Kidney (tissue), 14 donors: ENCODE results near the gene SBK3. TPM values are rescaled to one million over a fixed set of nuclear protein-coding genes. Genes with fewer than 3 reads are reported as not detected.

Experiments used
- DNase-seq, 5 donors: peaks; one replicate each; pipeline ENCODE4 v3.0.0-alpha.2; 2013 to 2020
- FAIRE-seq: peaks from 2 replicates; lab custom pipeline; 2012; peaks lifted over from hg19 to GRCh38; lab: Jason Lieb, UNC
- H3K27ac ChIP-seq, 2 donors: one replicate each; pipeline ENCODE4 v1.7.0; 2013; ENCODE audit warnings: low read depth in 2 of 2, low read length in 2 of 2, inconsistent platforms in 1 of 2
- H3K27me3 ChIP-seq: one replicate; pipeline ENCODE4 v1.7.1; 2013; ENCODE audit warnings: low read length, inconsistent platforms; ENCODE audit not compliant: control insufficient read depth, insufficient read depth
- H3K36me3 ChIP-seq, 3 donors: one replicate each; pipeline versions ENCODE4 v1.7.0 to v1.7.1; 2013; ENCODE audit warnings: low read length in 3 of 3, control low read depth in 1 of 3, inconsistent platforms in 1 of 3; ENCODE audit not compliant: insufficient read depth in 3 of 3, control insufficient read depth in 2 of 3
- H3K4me1 ChIP-seq, 3 donors: one replicate each; pipeline versions ENCODE4 v1.7.0 to v1.7.1; 2013; ENCODE audit warnings: low read length in 3 of 3, inconsistent platforms in 1 of 3, low read depth in 1 of 3; ENCODE audit not compliant: control insufficient read depth in 2 of 3, insufficient read depth in 2 of 3
- H3K4me3 ChIP-seq, 3 donors: one replicate each; pipeline versions ENCODE4 v1.7.0 to v1.8.1; 2013; ENCODE audit warnings: low read length in 3 of 3, control low read depth in 1 of 3, inconsistent platforms in 1 of 3
- H3K9ac ChIP-seq, 3 donors: one replicate each; pipeline versions ENCODE4 v1.7.0 to v1.7.1; 2013; ENCODE audit warnings: low read length in 3 of 3, control low read depth in 1 of 3, inconsistent platforms in 1 of 3
- H3K9me3 ChIP-seq, 3 donors: one replicate each; pipeline versions ENCODE4 v1.7.0 to v1.7.1; 2013; ENCODE audit warnings: low read length in 3 of 3, control low read depth in 1 of 3, inconsistent platforms in 1 of 3; ENCODE audit not compliant: control insufficient read depth in 2 of 3, insufficient read depth in 1 of 3
- intact Hi-C: fragments of 100-400 bp; cut with DNase I; formaldehyde crosslinking; loops from one replicate; pipeline ENCODE4 v1.11.1; 2022
- polyA plus RNA-seq: library from polyadenylated mRNA; stranded (reverse); fragments of 350-450 nt; fragmentation: Illumina TruSeq; extraction: RNeasy Lipid Tissue Mini Kit (QIAGEN cat#74804); gene quantifications from one replicate; pipeline ENCODE4 v1.2.3, GENCODE V29; 2014; ENCODE audit warnings: low read depth, low replicate concordance; ENCODE audit not compliant: insufficient read depth
- total RNA-seq: library from RNA; stranded (reverse); fragmentation: NEBNext Ultra II Directional; extraction: Animal tissue kit (Norgen Biotek cat#: 25700); gene quantifications from one replicate; pipeline ENCODE4 v1.2.1, GENCODE V29; 2021
- TF ChIP-seq, protein P1 (sequence below): IDR thresholded peaks from 3 replicates; pipeline ENCODE4 v1.5.1; 2012; ENCODE audit warnings: mild to moderate bottlenecking, moderate library complexity, borderline replicate concordance; ENCODE audit not compliant: insufficient read depth; ENCODE audit errors: extremely low read depth
- donor health status: control.
- donor health status: control.
- donor health status: control.
- donor health status: control.
- donor health status: control.
- donor health status: DM: yes; HTN: yes; CAD: no.
- donor health status: Normal renal cell carcinoma (clear cell type).

Gene SBK3
- total and polyA plus RNA-seq, 2 donors from 2014 or later = 0.66 TPM; not detected in 1

DNA sequence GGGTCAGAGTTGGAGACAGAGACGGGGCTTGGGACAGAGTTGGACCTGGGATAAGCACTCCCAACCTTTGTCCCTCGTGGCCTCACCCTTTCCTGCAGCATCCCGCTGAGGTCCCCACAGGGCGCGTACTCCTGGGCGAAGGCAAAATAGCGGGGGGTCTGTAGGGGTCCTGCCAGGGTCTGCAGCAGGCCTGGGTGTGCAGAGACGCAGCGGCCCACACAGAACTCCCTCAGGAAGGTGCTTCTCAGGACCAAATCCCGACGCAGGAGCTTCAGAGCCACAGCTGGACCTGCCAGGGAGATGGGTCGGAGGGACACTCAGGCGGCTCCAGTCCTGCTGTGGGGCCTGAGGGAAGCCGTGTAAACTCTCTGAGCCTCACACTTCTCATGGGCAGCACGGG lies 1.3 kb downstream of the SBK3 start:
- no peaks in the 10 kb centered on the region for H3K27me3 ChIP-seq
- peaks cover 0 to 2% (median 0%) of the 10 kb centered on the region in 3 donors for H3K4me1 ChIP-seq
- H3K9ac ChIP-seq = no peak overlapping the region
- FAIRE-seq (no peak), DNase-seq (no peak)
- no peak overlapping the region for H3K27ac ChIP-seq
- H3K36me3 ChIP-seq = no peaks in the 10 kb centered on the region
- intact Hi-C loops = no loop called here
- TF ChIP-seq, protein P1, sequence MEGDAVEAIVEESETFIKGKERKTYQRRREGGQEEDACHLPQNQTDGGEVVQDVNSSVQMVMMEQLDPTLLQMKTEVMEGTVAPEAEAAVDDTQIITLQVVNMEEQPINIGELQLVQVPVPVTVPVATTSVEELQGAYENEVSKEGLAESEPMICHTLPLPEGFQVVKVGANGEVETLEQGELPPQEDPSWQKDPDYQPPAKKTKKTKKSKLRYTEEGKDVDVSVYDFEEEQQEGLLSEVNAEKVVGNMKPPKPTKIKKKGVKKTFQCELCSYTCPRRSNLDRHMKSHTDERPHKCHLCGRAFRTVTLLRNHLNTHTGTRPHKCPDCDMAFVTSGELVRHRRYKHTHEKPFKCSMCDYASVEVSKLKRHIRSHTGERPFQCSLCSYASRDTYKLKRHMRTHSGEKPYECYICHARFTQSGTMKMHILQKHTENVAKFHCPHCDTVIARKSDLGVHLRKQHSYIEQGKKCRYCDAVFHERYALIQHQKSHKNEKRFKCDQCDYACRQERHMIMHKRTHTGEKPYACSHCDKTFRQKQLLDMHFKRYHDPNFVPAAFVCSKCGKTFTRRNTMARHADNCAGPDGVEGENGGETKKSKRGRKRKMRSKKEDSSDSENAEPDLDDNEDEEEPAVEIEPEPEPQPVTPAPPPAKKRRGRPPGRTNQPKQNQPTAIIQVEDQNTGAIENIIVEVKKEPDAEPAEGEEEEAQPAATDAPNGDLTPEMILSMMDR = no peak
- no peak overlapping the region for H3K4me3 ChIP-seq
- H3K9me3 ChIP-seq = no peaks in the 10 kb centered on the region

DNA sequence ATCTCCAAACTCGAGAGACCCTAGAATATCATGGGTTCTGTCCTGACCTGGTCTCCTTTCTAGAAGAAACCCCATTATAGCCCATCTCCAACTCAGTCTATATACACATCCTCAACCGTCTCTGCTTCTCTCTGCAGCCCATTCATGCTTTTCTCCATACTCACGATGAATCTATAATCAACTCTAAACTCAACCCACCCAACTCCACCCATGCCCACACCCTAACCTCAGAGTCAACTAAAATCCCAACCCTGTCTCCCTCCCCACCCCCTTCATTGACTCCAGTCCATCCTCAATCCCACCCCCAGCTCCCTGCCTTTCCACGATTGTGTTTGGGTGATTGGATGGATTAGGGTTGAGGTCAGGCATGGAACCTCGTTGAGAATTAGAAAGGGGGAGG lies 1.8 kb downstream of the SBK3 start:
- no peak overlapping the region for H3K9ac ChIP-seq
- H3K4me3 ChIP-seq = no peak overlapping the region
- H3K36me3 ChIP-seq = no peaks in the 10 kb centered on the region
- DNase-seq = no peak
- intact Hi-C loops = no loop called here
- H3K27ac ChIP-seq = no peak overlapping the region
- FAIRE-seq = no peak
- no peaks in the 10 kb centered on the region for H3K9me3 ChIP-seq
- H3K27me3 ChIP-seq = no peaks in the 10 kb centered on the region
- H3K4me1 ChIP-seq = peaks cover 0 to 2% (median 0%) of the 10 kb centered on the region in 3 donors
- TF ChIP-seq, protein P1 = no peak

DNA sequence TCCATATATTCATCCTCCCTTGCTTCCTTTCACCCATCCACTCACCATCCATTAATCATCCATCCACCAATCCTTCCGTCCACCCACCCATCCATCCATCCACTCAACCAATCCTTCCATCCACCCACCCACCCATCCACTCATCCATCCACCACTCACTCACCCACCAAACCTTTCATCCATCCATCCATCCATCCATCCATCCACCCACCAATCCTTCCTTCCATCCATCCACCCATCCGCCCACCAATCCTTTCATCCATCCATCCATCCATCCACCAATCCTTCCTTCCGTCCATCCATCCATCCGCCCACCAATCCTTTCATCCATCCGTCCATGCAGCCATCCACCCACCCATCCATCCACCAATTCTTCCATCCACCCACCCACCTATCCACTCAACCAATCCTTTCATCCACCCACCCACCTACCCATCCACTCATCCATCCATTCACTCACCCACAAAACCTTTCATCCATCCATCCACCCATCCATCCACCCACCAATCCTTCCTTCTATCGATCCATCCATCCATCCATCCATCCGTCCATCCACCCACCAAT lies 3.0 kb downstream of the SBK3 start:
- no peak overlapping the region for H3K27ac ChIP-seq
- no peak for DNase-seq
- intact Hi-C loops = no loop called here
- H3K4me1 ChIP-seq = peaks cover 0 to 2% (median 0%) of the 10 kb centered on the region in 3 donors
- TF ChIP-seq, protein P1 = no peak
- no peak overlapping the region for H3K9ac ChIP-seq
- H3K27me3 ChIP-seq = no peaks in the 10 kb centered on the region
- H3K9me3 ChIP-seq = no peaks in the 10 kb centered on the region
- H3K4me3 ChIP-seq = no peak overlapping the region
- H3K36me3 ChIP-seq = no peaks in the 10 kb centered on the region
- FAIRE-seq = no peak

DNA sequence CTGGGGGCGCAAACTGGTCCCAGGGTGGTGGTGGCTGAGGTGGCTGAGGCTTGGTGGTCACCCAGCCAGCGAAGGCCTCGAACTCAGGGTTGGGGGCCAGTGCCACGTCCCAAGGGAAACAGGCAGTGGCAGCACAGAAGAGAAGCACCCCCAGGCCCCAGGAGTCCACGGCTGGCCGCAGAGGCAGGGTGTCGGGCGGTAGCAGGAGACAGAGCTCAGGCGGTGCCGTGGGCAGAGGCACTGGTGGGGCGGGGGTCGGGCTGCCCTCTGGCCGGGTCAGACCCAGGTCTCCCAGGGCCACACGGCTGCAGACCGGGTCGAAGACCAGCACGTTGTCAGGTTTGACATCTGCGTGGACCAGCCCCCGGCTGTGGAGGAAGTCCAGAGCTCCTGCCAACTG lies 4.3 kb downstream of the SBK3 start:
- no peaks in the 10 kb centered on the region for H3K9me3 ChIP-seq
- no peak overlapping the region for H3K9ac ChIP-seq
- intact Hi-C loops = no loop called here
- DNase-seq (no peak), FAIRE-seq (no peak)
- H3K4me3 ChIP-seq = no peak overlapping the region
- no peaks in the 10 kb centered on the region for H3K27me3 ChIP-seq
- no peak overlapping the region for H3K27ac ChIP-seq
- H3K4me1 ChIP-seq = no peaks in the 10 kb centered on the region
- TF ChIP-seq, protein P1 = no peak
- no peaks in the 10 kb centered on the region for H3K36me3 ChIP-seq
